HEK293T (cell line): ENCODE results near the gene WWOX.

Experiments
- CTCF ChIA-PET: fragments of 350-600 bp; formaldehyde crosslinking; extraction: SDS; loops from one replicate; lab custom pipeline; 2021; ENCODE audit warnings: antibody characterized with exemption, inconsistent platforms; lab: Yijun Ruan, JAX
- POLR2A ChIA-PET: fragments of 350-600 bp; formaldehyde crosslinking; extraction: SDS; loops from one replicate; lab custom pipeline; 2020; ENCODE audit warnings: antibody characterized with exemption, inconsistent platforms; lab: Yijun Ruan, JAX
- DNase-seq: peaks from one replicate; pipeline ENCODE4 v3.0.0; 2012; ENCODE audit warnings: mixed read lengths; ENCODE audit errors: extremely low spot score
- ARNT ChIP-seq: fragments of 450-650 bp; IDR thresholded peaks from 2 replicates; pipeline ENCODE4 v1.6.1; 2017; ENCODE audit warnings: mild to moderate bottlenecking
- BHLHE40 ChIP-seq: fragments of 450-650 bp; IDR thresholded peaks from 2 replicates; pipeline ENCODE4 v1.6.1; 2016; ENCODE audit warnings: mild to moderate bottlenecking, moderate library complexity, borderline replicate concordance
- CTBP1 ChIP-seq: fragments of 450-650 bp; IDR thresholded peaks from 2 replicates; pipeline ENCODE4 v1.6.1; 2016; ENCODE audit warnings: borderline replicate concordance
- ELF4 ChIP-seq: fragments of 450-650 bp; IDR thresholded peaks from 2 replicates; pipeline ENCODE4 v1.6.1; 2017; ENCODE audit warnings: antibody characterized with exemption
- FOXA1 ChIP-seq: fragments of 450-650 bp; IDR thresholded peaks from 2 replicates; pipeline ENCODE4 v1.6.1; 2016; ENCODE audit warnings: mild to moderate bottlenecking
- FOXK2 ChIP-seq: fragments of 450-650 bp; IDR thresholded peaks from 2 replicates; pipeline ENCODE4 v1.6.1; 2016; ENCODE audit warnings: mild to moderate bottlenecking
- FOXM1 ChIP-seq: fragments of 450-650 bp; IDR thresholded peaks from 2 replicates; pipeline ENCODE4 v1.6.1; 2017; ENCODE audit warnings: mild to moderate bottlenecking, borderline replicate concordance
- HDGF ChIP-seq: fragments of 450-650 bp; IDR thresholded peaks from 2 replicates; pipeline ENCODE4 v1.6.1; 2017; ENCODE audit warnings: antibody characterized with exemption, borderline replicate concordance
- L3MBTL2 ChIP-seq: fragments of 450-650 bp; conservative IDR thresholded peaks from 2 replicates; pipeline ENCODE4 v1.6.1; 2016; ENCODE audit warnings: mild to moderate bottlenecking
- LEF1 ChIP-seq: fragments of 450-650 bp; IDR thresholded peaks from 2 replicates; pipeline ENCODE4 v1.6.1; 2017; ENCODE audit warnings: mild to moderate bottlenecking, borderline replicate concordance
- NFRKB ChIP-seq: fragments of 450-650 bp; IDR thresholded peaks from 2 replicates; pipeline ENCODE4 v1.6.1; 2016; ENCODE audit warnings: mild to moderate bottlenecking, moderate library complexity
- SP1 ChIP-seq: fragments of 450-650 bp; IDR thresholded peaks from 2 replicates; pipeline ENCODE4 v1.6.1; 2017
- SUZ12 ChIP-seq: fragments of 450-650 bp; IDR thresholded peaks from 2 replicates; pipeline ENCODE4 v1.6.1; 2016; ENCODE audit warnings: mild to moderate bottlenecking
- TARDBP ChIP-seq: fragments of 450-650 bp; IDR thresholded peaks from 2 replicates; pipeline ENCODE4 v1.6.1; 2016
- ZNF384 ChIP-seq: fragments of 450-650 bp; IDR thresholded peaks from 2 replicates; pipeline ENCODE4 v1.6.1; 2016
- TF ChIP-seq, protein P1 (sequence below): fragments of 450-650 bp; IDR thresholded peaks from 2 replicates; pipeline ENCODE4 v1.6.1; 2016

The WWOX gene

DNA sequence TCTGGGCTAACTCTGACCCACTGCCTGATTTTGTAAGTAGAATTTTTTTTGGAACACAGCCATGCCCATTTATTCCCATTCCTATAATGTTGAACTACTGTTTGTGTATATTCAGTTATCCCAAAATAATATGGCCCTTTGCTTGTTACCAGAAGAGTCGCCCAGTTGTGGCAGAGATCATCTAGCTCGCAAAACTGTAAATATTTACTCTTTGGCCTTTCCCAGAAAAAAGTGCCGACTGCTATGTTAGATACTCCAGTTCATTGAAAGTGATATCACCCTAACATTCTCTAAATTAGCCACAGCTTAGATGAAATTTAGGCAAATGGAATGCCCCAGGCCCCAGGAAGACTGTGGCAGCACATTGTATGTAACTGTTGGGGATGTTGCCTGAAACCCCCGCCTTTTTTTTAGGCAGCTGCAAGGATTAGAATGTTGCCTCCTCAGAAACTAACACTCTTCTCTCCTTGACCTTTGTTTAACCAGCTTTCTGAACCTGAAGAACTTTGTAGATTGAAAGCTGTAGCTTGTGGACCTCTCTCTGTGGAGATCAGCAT, 19.1 kb downstream of the WWOX start:
- ChIA-PET CTCF (no interaction called here), POLR2A (interaction anchor here (1.1 kb wide), 1 partner anchor 10 kb away, joined by 3 read pairs; no protein-coding TSS in a partner anchor)
- TF ChIP-seq FOXM1 (no peak), BHLHE40 (no peak), CTBP1 (no peak), LEF1 (no peak), NFRKB (no peak), FOXA1 (no peak), HDGF (no peak), ZNF384 (no peak), SUZ12 (no peak)
- TF ChIP-seq, protein P1, sequence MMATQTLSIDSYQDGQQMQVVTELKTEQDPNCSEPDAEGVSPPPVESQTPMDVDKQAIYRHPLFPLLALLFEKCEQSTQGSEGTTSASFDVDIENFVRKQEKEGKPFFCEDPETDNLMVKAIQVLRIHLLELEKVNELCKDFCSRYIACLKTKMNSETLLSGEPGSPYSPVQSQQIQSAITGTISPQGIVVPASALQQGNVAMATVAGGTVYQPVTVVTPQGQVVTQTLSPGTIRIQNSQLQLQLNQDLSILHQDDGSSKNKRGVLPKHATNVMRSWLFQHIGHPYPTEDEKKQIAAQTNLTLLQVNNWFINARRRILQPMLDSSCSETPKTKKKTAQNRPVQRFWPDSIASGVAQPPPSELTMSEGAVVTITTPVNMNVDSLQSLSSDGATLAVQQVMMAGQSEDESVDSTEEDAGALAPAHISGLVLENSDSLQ = no peak
- DNase-seq = no peak

DNA sequence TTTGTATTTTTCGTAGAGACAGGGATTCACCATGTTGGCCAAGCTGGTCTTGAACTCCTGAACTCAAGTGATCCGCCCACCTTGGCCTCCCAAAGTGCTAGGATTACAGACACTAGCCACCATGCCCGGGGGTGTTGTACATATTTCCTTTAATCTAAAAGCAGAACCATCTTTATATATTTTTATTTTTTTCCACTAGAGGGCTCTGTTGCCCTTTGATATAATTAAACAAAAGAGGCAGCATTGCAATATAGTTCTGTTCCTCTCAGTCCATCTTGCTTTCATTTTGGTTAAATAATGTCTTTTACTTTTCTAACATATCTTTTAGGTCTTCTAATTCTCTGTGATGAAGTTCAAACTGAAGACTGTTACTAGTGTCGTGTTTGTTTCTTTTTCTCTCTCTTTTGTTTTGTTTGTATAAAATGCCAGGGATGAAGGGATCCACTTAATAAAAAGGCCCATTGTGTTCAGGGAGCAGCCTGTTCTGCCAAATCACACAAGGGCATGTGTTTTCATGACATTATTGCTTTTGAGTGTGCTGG, 23.4 kb downstream of the WWOX start:
- ChIA-PET CTCF (no interaction called here), POLR2A (no interaction called here)
- TF ChIP-seq CTBP1 = no peak
- TF ChIP-seq HDGF = no peak
- no peak for TF ChIP-seq SP1
- no peak for TF ChIP-seq BHLHE40
- no peak for TF ChIP-seq LEF1
- no peak for TF ChIP-seq ARNT
- no peak for TF ChIP-seq NFRKB
- TF ChIP-seq ZNF384 = no peak
- TF ChIP-seq FOXA1 = no peak
- TF ChIP-seq SUZ12 = no peak
- peak; percentile 41 for DNase-seq

DNA sequence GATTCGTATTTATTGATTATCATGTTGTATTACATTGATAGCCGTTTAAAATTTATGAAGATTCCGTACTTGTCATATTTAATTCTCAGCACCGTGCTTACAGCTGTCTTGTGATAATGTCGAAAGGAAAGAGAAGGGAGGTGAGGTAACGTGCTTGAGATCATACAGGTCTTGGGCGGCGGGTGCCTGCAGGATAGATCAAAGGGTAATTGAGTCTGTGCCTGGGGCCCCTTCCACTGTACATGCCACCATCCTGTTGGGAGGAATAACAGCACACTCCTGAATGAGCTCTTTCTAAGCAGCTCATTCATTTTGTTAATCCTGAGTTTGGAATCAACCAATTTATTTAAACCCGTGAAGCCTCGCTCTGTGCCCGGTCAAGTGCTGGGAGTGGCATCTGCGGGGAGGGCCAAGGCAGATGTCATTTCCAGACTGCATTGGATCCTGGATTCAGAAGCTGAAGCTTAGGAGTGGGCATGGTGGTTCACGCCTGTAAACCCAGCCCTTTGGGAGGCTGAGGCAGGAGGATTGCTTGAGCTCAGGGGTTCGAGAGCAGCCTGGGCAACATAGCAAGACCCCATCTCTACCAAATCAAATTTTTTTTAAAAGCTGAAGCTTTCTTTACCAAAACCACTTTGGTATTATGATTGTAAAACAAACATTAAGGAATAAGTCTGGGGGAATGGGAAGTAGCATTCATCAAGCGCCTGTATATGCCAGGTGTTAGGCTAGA, 25.8 kb downstream of the WWOX start:
- TF ChIP-seq ZNF384 = no peak
- TF ChIP-seq FOXM1 = no peak
- TF ChIP-seq ELF4 = no peak
- TF ChIP-seq NFRKB = no peak
- no peak for TF ChIP-seq LEF1
- TF ChIP-seq TARDBP = no peak
- TF ChIP-seq L3MBTL2 = no peak
- no peak for TF ChIP-seq ARNT
- TF ChIP-seq, protein P1 = no peak
- CTCF ChIA-PET = no interaction called here
- no peak for DNase-seq
- POLR2A ChIA-PET = no interaction called here

DNA sequence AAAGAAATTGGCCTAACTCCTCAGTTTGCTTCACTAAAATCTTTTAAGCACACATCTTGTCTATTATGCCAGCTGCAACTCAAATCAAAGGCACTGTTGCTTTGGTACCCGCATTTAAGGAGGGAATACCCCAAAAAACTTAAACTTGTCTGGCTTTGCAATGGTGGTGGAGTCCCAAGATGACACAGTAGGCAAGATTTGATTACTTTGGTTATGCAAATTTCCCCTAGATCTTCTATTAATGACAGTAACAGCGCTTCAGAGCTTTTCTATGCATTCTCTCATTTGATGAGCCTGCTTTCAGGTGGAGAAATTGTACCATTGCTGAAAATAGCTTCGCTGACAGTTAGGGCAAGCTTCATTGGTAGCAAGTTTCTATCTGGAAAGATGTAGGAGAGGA, 27.2 kb downstream of the WWOX start:
- no peak for TF ChIP-seq HDGF
- TF ChIP-seq FOXM1 = no peak
- TF ChIP-seq TARDBP = no peak
- TF ChIP-seq ZNF384 = no peak
- no peak for TF ChIP-seq SUZ12
- TF ChIP-seq BHLHE40 = no peak
- TF ChIP-seq, protein P1 = no peak
- no peak for TF ChIP-seq CTBP1
- TF ChIP-seq ELF4 = no peak
- no peak for TF ChIP-seq FOXK2
- no peak for TF ChIP-seq LEF1
- TF ChIP-seq L3MBTL2 = no peak
- no peak for TF ChIP-seq NFRKB
- TF ChIP-seq SP1 = no peak
- no peak for TF ChIP-seq FOXA1
- TF ChIP-seq ARNT = no peak
- ChIA-PET POLR2A (no interaction called here), CTCF (no interaction called here)

DNA sequence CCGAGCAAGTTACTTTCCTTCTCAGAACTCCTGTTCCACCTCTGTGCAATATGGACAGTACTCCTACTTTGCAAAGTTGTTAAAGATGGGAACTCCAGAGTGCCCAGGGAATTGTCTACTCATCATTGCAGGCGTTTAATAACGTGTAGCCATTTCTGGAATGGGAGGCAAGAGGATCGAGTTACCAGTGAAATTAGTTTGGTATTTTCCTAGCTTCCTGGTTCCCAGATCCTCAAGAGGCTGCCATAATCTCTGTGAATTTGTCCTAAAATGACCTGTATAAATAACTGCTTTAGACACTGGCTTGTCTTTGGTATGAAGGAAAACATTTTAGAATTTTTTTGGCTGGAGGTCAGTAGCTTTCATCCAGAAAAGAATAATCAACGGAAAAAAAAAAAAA, 27.7 kb downstream of the WWOX start:
- ChIA-PET CTCF (no interaction called here), POLR2A (interaction anchor here (0.7 kb wide), 1 partner anchor 22 kb away, joined by 3 read pairs; no protein-coding TSS in a partner anchor)
- no peak for TF ChIP-seq FOXK2
- TF ChIP-seq HDGF = no peak
- no peak for TF ChIP-seq ARNT
- no peak for TF ChIP-seq BHLHE40
- no peak for TF ChIP-seq CTBP1
- TF ChIP-seq FOXM1 = no peak
- TF ChIP-seq SP1 = no peak
- TF ChIP-seq, protein P1 = no peak
- no peak for TF ChIP-seq NFRKB
- TF ChIP-seq ZNF384 = no peak
- no peak for TF ChIP-seq ELF4
- no peak for TF ChIP-seq FOXA1
- no peak for TF ChIP-seq LEF1
- no peak for TF ChIP-seq SUZ12
- TF ChIP-seq L3MBTL2 = no peak
- no peak for TF ChIP-seq TARDBP
- DNase-seq = peak; percentile 15

More for the DNA sequence above, 27.2 kb downstream of the WWOX start:
- no peak for DNase-seq
